Inflammatory macrophage treated with lipopolysaccharide for 4 hours (primary cell): Measurements from ENCODE around the gene CREB3L2.
"Not testable (repeated sequence)": the region's sequence is repeated elsewhere in the genome, so short reads cannot be mapped to it uniquely, and the experiment has no call there.

Experiments used
- DNase-seq: peaks from one replicate; pipeline ENCODE4 v3.0.0-alpha.2; 2020

The CREB3L2 gene

DNA sequence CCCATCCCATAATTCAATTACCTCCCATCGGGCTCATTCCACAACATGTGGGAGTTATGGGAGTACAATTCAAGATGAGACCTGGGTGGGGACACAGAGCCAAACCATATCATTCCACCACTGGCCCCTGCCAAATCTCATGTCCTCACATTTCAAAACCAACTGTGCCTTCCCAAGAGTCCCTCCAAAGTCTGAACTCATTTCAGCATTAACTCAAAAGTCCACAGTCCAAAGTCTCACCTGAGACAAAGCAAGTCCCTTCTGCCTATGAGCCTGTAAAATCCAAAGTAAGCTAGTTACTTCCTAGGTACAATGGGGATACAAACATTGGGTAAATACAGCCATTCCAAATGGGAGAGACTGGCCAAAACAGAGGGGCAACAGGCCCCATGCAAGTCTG lies 170.3 kb downstream of the CREB3L2 start:
- DNase-seq, result not testable (repeated sequence)

DNA sequence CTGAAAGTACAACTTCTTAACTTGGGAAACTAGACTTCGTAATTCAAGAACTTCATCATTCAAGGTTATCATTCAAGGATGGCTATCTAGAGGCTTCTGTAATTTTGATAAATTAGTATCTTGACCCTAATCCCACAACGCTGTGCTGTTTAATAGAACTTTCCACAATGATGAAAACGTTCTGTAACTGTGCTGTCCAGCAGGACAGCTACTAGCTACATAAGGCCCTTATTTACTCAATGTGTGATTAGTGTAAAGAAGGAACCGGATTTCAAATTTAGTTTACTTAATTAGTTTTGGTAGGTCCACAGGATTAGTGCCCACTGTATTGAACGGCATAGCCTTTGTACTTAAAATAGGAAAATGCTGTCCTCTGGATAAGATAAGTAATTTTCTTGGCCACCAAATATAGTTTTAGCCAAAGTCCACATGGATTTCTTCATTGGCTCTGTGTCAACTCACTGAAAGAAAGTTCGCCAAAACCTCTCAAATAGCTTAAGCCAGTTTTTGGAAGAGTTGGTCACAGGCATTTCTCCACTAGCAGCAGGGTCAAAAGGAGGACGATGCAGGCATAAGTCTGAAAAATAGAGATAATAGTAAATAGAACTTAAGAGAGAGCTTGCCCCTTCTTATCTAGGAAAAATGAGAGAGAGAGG lies 172.4 kb downstream of the CREB3L2 start:
- DNase-seq, result no peak

DNA sequence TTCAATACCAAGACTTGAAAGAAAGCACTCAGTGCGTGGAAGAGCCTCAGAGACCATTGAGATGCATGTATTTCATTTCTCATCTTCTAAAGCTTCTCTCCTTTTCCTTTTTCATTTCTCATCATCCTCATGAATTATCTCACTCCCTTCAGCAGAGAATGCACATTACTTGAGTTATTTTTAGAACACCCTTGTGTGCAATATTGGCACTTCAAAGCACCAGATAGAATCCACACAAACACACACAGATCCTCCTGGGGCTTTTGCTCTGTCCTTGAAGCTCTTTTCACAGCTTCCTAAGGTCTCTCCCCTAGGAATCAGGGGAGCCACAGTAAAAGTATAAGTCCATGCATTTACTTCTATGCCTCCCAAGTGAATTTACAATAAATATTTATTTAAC lies 173.4 kb downstream of the CREB3L2 start:
- DNase-seq, result no peak

DNA sequence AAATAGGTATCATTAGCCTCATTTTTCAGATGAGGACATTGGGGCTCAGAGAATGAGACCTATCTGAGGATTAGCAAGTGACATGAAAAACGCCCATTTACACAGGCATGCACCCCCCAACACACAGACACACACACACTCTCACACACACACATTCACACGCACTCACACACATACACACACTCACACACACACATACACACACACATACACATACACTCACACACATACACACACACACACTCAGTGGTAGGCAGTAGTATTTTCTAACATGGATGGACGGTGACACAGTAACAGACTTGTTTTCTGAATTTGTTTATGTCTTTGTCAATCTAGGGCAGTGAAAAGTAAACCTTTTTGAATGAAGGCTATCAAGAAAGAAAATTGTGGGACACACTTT lies 176.4 kb downstream of the CREB3L2 start:
- no peak for DNase-seq
